Measurements from ENCODE around the gene RXYLT1.
A peak's percentile ranks its signal among the peaks of the same experiment; 100 is the strongest.
"Not testable (repeated sequence)": the region's sequence is repeated elsewhere in the genome, so short reads cannot be mapped to it uniquely, and the experiment has no call there.

The RXYLT1 gene, protein sequence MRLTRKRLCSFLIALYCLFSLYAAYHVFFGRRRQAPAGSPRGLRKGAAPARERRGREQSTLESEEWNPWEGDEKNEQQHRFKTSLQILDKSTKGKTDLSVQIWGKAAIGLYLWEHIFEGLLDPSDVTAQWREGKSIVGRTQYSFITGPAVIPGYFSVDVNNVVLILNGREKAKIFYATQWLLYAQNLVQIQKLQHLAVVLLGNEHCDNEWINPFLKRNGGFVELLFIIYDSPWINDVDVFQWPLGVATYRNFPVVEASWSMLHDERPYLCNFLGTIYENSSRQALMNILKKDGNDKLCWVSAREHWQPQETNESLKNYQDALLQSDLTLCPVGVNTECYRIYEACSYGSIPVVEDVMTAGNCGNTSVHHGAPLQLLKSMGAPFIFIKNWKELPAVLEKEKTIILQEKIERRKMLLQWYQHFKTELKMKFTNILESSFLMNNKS

DNA sequence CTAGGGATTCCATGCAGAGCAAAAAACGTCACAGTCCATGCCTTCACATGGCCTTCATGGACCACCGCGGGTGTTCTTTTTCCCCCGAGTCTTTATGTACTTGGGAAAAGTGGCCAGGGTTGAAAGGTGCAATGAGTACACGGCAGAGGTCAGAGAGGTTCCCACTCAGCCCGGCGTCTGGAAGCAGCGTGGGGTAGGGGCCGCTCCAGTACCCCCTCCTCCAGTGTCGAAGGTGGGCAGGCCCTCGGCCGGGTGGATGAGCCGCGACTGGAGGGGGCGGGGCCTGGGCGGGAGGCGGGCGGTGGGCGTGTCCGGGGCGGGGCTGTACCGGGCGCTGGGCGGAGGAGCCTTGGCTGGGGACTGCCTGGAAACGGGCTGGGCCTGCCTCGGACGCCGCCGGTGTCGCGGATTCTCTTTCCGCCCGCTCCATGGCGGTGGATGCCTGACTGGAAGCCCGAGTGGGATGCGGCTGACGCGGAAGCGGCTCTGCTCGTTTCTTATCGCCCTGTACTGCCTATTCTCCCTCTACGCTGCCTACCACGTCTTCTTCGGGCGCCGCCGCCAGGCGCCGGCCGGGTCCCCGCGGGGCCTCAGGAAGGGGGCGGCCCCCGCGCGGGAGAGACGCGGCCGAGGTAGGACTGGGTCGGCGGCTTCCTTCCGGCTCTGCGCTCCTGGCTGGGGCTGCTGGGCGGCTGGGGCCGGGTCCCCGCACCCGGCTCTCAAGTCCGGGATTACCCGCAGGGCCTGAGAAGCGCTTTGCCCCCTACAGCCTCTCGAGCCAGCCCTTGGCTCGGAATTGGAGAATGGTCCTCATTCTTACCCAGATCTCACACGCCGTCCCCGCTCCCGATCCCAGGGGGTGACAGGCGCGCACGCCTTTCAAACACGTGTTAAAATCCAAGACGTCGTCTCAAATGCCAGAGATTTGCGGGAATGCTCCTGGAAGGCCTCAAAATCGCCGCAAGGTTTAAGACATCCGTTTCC, at the start of gene RXYLT1:
Gene RXYLT1 (plus strand): TSS at position 412 of the 984 bp plus-strand sequence. CDS start 52 bp downstream, at position 464.
- DNase-seq = peak; percentile 85

DNA sequence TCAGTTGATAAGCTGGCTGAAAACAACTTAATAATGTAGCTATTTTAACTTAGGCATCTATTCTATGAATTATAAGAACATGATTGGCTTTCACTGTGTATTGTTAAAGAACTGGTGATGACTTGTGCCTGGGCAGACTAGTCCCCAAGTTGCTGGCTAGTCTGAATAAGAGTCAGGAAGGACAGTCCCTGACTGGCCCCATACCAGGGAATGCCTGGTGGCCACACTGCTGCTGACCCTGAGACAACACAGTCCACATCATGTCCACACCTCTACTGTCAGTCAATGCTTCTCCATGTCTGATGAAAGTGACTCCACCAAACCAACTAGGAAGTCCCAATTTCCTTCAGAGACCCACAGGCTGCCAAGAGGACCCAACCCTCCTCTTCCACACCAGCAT, 46.9 kb upstream of the RXYLT1 start:
- DNase-seq = not testable (repeated sequence)

DNA sequence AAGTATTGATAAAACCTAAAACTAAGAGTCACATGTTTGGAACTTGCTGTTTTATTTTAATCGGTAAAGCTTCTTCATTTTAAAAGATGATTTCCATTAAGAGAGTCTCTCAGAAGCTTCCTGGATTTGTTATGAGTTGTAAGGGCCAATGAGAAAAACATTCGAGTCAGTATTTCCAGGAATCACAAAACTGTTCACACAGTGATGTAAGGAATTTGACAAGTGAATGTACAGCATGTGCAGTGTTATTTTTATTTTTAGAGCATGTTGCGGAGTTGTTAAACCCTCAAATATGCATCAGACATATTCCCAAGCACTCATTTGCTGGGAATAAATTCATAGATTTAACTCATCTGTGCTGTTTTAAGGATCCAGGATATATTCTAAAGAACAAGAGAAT, 46.1 kb upstream of the RXYLT1 start:
- not testable (repeated sequence) for DNase-seq

DNA sequence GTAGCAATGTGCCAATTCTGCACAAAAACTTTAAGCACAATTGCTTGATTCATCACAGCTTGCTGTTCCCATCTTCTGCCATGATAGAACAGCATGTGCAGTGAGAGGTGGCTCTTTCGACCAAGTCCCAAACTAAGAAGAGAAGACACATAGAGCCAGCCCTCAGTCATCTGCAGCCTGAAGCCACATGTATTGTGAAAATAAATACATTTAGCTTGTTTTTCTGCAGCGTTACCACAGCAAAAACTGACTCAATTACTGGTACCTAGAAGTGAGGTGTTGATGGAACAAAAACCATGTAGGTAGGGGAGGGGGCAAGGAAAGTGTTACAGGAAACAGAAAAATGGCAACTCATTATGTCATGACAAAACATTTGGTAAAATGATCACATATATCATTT, 39.2 kb upstream of the RXYLT1 start:
- DNase-seq = not testable (repeated sequence)

DNA sequence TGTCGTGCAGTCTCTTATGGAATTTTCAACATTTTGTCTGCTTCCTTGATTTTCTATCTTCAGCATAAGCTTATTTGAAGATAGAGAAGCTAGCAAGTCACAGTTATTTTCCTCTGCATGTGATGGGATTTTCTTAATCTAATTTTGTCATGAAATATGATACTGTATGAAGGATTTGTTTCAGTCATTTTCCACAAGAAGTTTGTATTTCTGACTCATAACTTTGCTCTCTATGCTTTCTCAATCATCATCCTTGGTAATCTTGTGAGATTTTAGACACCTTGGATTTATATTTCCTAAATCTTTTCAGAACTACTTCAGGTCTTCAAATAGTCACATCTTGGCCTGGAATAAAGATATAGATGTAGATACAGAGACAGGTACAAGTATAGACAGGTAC, 38.3 kb upstream of the RXYLT1 start:
- DNase-seq = not testable (repeated sequence)

DNA sequence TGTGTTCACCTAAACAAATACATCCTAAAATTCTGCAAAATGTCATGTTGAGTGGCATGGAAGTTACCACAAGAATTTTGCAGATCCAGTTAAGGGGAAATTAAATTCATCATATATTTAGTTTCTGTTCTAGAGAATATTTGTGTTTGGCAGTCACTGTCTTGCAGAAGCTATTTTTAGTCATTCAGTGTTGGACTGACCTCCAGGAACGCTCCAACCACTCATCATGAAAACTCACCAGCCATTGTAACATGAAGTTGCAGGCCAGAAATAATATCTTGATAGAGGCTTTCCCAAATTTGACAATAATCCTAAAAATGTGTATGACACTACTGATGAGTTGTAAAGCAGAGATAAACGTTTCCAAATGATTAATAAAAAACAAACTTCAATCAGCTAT, 35.6 kb upstream of the RXYLT1 start:
- not testable (repeated sequence) for DNase-seq

DNA sequence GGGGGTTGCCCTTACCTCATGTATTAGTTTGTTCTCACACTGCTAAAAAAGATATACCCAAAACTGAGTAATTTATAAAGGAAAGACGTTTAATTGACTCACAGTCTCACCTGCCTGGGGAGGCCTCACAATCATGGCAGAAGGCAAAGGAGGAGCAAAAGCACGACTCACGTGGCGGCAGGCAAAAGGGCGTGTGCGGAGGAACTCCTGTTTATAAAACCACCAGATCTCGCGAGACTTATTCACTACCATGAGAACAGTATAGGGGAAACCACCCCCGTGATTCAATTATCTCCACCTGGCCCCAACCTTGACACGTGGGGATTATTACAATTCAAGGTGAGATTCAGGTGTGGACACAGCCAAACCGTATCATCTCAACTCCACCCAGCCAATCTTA, 33.2 kb upstream of the RXYLT1 start:
- not testable (repeated sequence) for DNase-seq

DNA sequence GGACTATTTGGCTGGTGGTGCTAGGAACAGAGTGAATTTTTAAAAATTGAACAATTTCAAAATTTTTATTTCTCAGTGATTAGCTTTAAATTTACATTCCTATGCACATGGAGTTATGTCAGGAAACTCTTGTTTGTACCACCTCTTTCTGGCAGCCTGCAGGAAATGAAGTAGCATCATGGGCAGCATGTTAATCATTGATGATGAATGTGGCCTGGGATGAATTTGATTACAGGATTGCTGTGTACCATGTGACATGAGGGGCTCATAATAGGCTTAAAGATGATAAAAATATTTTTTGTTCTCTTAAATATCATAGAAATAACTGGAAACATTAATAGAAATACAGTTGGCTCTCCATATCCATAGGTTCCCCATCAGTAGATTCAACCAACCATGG, 32.6 kb upstream of the RXYLT1 start:
- not testable (repeated sequence) for DNase-seq

DNA sequence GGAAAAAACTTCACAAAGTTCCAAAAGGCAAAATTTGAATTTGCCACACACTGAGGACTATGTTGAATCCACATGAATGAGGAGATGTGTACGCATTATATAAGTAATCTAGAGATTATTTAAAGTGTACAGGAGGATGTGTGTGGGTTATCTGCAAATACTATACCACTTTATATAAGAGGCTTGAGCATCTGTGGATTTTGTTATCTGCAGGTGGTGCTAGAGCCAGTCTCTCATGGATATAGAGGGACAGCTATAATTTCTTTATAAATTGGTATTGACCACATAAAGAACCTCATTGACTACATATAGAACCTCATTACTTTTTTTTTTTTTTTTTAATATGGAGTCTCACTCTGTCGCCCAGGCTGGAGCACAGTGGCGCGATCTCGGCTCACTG, 32.2 kb upstream of the RXYLT1 start:
- no peak for DNase-seq

DNA sequence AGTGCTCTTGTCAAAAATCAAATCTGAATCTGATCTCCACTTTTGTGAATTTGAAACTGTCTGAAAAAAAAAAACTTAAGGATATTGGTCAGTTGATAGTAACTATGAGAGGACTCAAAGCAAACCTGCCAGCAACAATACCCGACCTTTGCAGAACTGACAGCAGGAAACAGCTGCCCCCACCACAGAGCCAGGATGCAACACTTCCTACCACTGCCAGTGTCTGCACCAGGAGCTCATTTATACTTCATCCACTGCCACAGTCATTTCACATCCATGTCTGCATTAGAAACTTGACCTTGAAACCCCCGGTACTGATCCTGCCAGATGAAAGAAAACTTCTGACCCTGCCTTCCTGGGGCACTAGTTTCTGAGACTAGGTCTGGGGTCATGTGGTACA, 27.4 kb upstream of the RXYLT1 start:
- no peak for DNase-seq

DNA sequence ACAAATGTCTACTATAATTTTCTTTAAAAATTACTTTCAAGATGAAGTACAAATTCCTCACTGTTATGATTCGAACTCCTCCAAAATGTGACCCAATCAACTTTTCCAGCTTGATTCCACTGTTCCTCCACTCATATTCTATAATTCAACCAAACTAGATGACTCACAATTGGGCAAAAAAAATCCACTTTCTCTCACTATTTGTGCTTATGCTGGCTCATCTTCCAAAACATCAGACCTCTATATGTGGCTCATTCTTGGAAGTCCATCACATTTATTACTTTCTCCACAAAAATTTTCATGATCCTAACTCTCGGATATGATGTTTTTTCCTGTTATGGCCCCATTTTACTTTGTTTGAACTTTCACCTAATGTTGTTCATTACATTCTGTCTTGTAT, 26.9 kb upstream of the RXYLT1 start:
- DNase-seq = no peak

DNA sequence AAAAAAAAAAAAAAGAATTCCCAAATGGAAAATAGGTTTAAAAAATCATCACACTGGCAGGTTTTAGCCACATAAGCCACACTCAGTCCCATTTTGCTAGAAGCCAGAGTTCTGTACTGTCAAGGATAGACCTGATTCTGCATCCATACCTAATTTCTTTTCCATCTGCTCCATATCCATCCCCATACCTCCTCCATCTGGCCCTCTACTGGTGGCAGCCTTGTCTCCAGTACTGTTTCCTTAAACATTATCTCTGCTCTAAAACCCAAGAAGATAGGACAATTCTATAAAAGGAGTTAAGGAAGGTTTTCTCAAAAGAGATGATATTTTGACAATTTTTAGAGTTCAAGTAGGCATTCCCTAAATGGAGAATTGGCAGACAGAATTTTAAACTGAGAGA, 26.0 kb upstream of the RXYLT1 start:
- no peak for DNase-seq

DNA sequence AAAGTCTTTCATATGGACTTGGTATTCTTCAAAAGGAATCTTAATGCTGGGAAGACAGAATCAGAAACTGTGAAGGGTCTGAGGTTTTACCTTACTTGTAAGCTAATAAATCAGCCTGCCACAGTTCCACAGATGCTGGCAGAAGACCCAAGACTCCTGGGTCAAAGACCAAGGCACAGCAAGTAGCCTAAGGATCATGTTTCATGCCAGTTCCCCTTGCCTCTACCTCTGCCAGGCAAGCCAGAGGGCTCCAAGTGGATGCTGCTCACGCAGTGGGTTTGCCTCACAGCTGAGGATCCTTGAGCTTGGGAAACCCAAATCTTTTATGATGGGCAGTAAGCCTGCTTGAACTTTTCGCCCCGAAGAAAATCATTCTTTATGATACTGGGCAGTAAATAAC, 15.2 kb upstream of the RXYLT1 start:
- DNase-seq = no peak

DNA sequence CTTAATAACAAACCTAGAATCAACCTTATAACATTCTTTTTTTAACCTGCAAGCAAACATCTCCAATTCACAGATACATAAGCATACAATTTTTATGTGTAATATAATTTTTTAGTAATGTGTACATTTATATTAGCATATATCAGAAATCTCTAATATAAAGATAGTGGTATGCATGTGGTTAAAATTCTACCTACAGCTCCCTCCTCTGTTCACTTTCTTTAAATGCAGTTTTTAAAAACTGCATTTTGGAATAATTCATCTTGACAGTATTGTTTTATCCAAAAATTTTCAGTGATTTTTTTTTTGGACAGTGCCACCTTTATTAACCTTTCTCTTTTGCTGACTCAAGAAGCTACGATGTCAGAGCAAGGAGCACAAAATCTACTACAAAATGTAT, 13.2 kb upstream of the RXYLT1 start:
- DNase-seq = no peak

DNA sequence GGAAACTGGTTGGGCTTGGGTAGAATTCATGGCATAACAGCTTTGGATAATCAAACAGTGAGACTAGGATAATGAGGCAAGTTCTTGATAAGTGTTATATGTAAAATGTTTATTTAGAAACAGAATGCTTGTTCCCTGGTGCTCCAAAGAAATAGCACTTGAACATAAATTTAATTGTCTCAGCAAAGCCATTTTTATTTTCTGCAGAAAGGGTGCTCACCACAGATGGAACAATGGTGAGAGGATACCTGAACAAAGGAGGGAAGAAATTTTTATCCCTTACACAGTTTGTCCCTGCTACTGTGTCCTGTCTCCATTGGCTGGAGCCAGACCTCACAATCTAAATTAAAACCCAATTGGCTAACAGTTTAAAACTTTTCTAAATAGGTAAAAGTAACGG, 9.3 kb upstream of the RXYLT1 start:
- DNase-seq = no peak

DNA sequence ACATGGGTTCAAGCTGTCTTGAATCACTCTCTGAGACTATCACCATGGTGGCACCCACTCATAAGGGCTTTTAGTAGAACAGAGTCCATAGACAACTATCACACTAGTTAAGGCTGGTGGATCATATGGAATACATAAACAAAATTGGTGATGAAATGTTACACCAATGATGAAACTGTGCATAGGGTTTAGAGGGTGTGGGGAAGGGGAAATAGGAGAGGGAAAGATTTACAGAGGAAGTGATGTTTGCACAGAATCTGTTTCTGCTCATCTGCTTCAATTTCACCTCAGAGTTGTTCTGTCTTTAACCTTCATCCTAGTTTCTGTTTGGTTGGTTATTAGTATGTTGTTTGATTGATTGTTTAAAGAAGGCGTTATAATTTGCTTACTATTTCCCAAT, 2.4 kb upstream of the RXYLT1 start:
- DNase-seq = no peak

DNA sequence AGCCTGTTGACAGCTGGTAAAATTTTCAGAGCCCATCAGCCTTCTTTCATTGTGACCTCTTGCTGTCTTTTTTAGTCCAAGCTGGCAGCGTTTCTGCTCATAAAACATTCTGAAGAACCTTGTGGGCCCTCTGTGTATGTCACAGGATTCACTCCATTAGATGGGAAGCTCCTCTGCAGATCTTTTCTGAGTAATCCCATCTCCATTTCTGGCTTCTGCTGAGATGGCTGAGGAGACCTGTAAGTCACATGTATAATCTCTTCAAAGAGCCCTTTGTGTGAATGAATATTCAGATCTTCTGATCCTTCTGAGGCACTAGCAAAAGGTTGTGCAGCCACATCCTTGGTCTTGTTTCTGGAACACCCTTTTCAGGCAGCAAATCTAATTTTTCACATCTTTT, 2.8 kb downstream of the RXYLT1 start:
- DNase-seq = no peak

DNA sequence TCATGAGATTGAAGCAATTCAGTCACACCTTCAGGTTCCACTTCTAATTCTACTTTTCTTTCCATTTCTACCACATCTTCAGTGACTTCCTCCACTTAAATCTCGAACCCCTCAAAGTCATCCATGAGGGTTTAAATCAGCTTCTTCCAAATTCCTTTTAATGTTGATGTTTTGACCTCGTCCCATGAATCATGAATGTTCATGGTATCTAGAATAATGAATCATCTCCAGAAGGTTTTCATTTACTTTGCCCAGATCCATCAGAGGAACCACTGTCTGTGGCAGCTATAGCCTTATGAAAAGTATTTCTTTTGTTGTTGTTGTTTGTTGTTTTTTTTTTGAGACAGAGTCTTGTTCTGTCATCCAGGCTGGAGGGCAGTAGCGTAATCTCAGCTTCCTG, 7.6 kb downstream of the RXYLT1 start:
- no peak for DNase-seq

DNA sequence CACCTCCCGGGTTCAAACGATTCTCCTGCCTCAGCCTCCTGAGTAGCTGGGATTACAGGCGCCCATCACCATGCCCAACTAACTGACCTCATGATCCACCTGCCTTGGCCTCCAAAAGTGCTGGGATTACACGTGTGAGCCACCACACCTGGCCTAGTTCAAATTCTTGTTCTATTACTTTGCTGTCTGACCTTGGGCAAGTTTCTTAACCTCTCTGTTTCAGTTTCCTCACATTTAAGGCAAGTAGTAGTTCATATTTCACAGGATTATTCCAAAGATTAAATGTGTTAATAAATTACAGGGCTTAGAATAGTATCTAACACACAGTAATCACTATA, 10.9 kb downstream of the RXYLT1 start:
- no peak for DNase-seq

DNA sequence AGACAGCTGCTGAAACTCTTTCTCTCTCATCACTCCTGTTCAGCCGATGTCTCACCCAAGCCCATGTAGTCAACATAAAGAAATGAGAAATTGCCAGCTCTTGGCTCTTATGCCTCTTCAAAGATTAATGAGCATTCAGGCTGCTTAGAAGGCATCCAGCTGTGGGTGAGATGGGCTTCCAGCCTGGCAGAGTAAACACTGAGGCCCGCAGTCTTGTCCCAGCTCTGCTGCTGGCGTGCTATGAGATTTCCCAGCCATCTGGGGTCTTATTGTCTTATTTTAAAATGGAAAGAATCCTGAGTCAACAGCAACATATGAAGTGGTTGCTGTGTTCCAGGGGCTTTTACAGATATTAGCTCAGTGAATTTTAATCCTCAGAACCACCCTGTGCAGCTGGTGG, 12.6 kb downstream of the RXYLT1 start:
- DNase-seq = peak; percentile 76

DNA sequence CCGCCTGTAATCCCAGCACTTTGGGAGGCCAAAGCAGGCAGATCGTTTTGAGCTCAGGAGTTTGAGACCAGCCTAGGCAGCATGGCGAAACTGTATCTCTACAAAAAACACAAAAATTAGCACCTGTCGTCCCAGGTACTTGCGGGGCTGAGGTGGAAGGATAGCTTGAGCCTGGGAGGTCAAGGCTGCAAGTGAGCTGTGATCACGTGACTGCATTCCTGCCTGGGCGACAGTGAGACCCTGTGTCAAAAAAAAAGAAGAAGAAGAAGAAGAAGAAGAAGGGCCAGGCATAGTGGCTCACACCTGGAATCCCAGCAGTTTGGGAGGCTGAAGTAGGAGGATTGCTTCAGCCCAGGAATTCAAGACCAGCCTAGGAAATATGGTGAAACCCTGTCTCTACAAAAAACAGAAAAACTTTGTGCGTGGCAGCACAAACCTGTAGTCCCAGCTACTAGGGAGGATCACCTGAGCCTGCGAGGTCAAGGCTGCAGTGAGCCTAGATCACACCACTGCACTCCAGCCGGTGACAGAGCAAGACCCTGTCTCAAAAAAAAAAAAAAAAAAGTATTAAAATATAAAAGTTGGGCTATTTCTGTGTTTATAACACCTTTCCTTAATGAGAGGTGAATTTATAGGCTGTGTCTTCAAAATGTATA, 15.5 kb downstream of the RXYLT1 start:
- DNase-seq = no peak

DNA sequence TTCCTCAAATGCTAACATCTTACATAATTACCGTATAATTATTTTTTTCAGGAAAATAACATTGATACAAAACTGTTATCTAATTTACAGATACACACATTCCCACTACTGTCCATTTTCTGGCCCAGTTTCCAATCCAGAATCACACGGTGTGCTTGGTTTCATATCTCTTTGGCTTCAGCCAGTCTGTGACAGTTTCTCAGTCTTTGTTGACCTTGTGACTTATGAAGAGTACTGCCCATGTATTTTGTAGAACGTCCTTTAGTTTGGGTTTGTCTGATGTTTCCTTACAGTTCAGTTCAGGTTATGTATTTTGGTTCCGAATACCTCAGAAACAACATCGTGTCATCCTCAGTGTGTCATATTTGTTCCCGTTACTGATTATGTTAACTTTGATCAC, 16.2 kb downstream of the RXYLT1 start:
- no peak for DNase-seq

DNA sequence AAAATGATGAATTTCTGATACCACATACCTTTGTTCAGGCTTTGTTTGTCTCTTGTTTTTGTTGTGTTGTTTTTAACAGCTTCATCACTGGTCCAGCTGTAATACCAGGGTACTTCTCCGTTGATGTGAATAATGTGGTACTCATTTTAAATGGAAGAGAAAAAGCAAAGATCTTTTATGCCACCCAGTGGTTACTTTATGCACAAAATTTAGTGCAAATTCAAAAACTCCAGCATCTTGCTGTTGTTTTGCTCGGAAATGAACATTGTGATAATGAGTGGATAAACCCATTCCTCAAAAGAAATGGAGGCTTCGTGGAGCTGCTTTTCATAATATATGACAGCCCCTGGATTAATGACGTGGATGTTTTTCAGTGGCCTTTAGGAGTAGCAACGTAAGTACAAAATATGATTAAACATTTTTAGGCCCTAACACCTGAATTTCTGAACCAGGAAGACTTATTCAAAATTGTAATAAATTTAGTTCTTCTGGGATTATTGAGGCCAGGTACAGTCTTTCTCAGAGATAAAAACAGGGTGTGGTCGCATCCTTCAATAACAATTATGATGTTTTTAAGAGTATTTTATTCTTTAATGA, 22.4 kb downstream of the RXYLT1 start:
- peak; percentile 66 for DNase-seq

Data from NCI-H510A treated with DMSO at 0.1 percent for 48 hours (cell line).